ENCODE measurements around the gene GRAMD1B. TPM values are rescaled to one million over a fixed set of nuclear protein-coding genes. Genes with fewer than 3 reads are reported as not detected.
A peak's percentile ranks its signal among the peaks of the same experiment; 100 is the strongest.

The GRAMD1B gene
- total and polyA plus RNA-seq, 2 donors (not counting 1 experiment from before 2014, with no cell fraction given) = 0.83 to 1.5 TPM

GRCh38 chr11:123594188-123594901 is 164.3 kb downstream of the GRAMD1B start:
- no peaks in the 10 kb centered on the region for H3K4me1 ChIP-seq (ENCODE audit: control insufficient read depth, extremely low read depth, insufficient read depth, low read length)
- H3K27me3 ChIP-seq (ENCODE audit: control insufficient read depth, insufficient read depth, low read length) = no peaks in the 10 kb centered on the region
- no peak overlapping the region for H3K9ac ChIP-seq (ENCODE audit: insufficient read depth, low read length)
- H3K79me2 ChIP-seq (ENCODE audit: control insufficient read depth, insufficient read depth, low read length) = no peaks in the 10 kb centered on the region
- no peak overlapping the region for H3K4me3 ChIP-seq (replicated peaks in 1 of 4; ENCODE audit: control extremely low read depth in 1 of 4, insufficient read depth in 1 of 4, low read depth in 3 of 4, low read length in 4 of 4)
- no peak overlapping the region for H2AFZ ChIP-seq (ENCODE audit: low read length)
- no peaks in the 10 kb centered on the region for H4K20me1 ChIP-seq (ENCODE audit: control insufficient read depth, extremely low read depth, insufficient read depth, low read length)
- no peak overlapping the region for H3K27ac ChIP-seq (ENCODE audit: insufficient read depth, low read length)
- peak in 1 of 2 donors; percentile 37 for DNase-seq (ENCODE audit: low read depth in 2 of 2)
- no peaks in the 10 kb centered on the region for H3K9me3 ChIP-seq (ENCODE audit: control insufficient read depth, insufficient read depth, low read depth, low read length)
- H3K36me3 ChIP-seq (ENCODE audit: control insufficient read depth, insufficient read depth, low read length) = no peaks in the 10 kb centered on the region
- TF ChIP-seq, protein P1, sequence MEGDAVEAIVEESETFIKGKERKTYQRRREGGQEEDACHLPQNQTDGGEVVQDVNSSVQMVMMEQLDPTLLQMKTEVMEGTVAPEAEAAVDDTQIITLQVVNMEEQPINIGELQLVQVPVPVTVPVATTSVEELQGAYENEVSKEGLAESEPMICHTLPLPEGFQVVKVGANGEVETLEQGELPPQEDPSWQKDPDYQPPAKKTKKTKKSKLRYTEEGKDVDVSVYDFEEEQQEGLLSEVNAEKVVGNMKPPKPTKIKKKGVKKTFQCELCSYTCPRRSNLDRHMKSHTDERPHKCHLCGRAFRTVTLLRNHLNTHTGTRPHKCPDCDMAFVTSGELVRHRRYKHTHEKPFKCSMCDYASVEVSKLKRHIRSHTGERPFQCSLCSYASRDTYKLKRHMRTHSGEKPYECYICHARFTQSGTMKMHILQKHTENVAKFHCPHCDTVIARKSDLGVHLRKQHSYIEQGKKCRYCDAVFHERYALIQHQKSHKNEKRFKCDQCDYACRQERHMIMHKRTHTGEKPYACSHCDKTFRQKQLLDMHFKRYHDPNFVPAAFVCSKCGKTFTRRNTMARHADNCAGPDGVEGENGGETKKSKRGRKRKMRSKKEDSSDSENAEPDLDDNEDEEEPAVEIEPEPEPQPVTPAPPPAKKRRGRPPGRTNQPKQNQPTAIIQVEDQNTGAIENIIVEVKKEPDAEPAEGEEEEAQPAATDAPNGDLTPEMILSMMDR (conservative IDR thresholded peaks at IDR 0.05 in 1 of 2, IDR thresholded peaks at IDR 0.05 in 1 of 2; ENCODE audit: low read depth in 1 of 2, low read length in 2 of 2) = no peak
- TF ChIP-seq EZH2 (IDR thresholded peaks at IDR 0.05; ENCODE audit: low read length, missing control alignments) = no peak
- H3K4me2 ChIP-seq (ENCODE audit: extremely low read depth, insufficient read depth, low read length) = no peak overlapping the region

DNA sequence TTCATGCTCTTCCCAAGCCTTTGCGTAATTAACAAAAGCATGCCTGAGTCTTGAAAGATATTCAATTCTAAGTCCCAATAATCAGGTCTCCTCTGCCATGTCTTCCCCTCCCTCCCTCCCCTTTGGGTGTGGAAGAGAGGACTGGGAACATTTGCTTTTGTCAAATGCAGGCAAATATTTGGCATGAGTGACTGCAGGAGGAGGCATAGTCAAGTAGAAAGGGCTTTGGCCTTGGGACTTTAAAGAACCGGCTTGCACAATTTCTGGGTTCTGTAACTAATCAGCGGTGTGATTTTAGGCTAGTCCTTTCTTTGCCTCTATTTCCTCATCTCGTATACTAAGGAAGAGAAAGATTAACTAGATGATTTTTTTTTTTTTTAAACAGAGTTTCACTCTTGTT is 164.9 kb downstream of the GRAMD1B start:
- Histone ChIP-seq H3K9ac (ENCODE audit: insufficient read depth, low read length) (no peak overlapping the region), H3K27me3 (ENCODE audit: control insufficient read depth, insufficient read depth, low read length) (no peaks in the 10 kb centered on the region), H4K20me1 (ENCODE audit: control insufficient read depth, extremely low read depth, insufficient read depth, low read length) (no peaks in the 10 kb centered on the region), H3K4me2 (ENCODE audit: extremely low read depth, insufficient read depth, low read length) (no peak overlapping the region), H3K27ac (ENCODE audit: insufficient read depth, low read length) (no peak overlapping the region), H3K9me3 (ENCODE audit: control insufficient read depth, insufficient read depth, low read depth, low read length) (no peaks in the 10 kb centered on the region), H3K36me3 (ENCODE audit: control insufficient read depth, insufficient read depth, low read length) (no peaks in the 10 kb centered on the region), H3K79me2 (ENCODE audit: control insufficient read depth, insufficient read depth, low read length) (no peaks in the 10 kb centered on the region), H3K4me1 (ENCODE audit: control insufficient read depth, extremely low read depth, insufficient read depth, low read length) (no peaks in the 10 kb centered on the region), H3K4me3 (replicated peaks in 1 of 4; ENCODE audit: control extremely low read depth in 1 of 4, insufficient read depth in 1 of 4, low read depth in 3 of 4, low read length in 4 of 4) (no peak overlapping the region), H2AFZ (ENCODE audit: low read length) (no peak overlapping the region)
- TF ChIP-seq, protein P1 (conservative IDR thresholded peaks at IDR 0.05 in 1 of 2, IDR thresholded peaks at IDR 0.05 in 1 of 2; ENCODE audit: low read depth in 1 of 2, low read length in 2 of 2) = no peak
- TF ChIP-seq EZH2 (IDR thresholded peaks at IDR 0.05; ENCODE audit: low read length, missing control alignments) = no peak
- DNase-seq (ENCODE audit: low read depth in 2 of 2) = no peak

DNA sequence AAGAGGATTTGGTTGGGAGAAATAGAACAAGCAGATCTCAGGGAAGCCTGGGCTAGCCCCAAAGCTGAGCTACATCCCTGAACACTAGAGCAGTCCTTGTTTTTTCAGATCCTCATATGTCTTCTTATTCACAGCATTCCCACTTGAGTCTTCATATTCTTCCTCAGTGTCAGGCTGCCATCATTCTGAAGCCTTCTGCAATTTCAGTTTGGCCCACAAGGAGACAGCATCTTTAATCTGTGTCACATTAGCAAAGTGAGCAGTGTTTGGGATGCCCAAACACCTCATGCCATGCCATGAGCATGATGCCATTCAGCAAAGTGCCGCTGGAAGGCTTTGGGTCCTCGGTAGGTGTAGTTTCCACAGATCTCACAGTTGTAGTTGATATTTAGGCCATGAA is 167.8 kb downstream of the GRAMD1B start:
- H3K4me1 ChIP-seq (ENCODE audit: control insufficient read depth, extremely low read depth, insufficient read depth, low read length) = peaks cover 3% of the 10 kb centered on the region
- TF ChIP-seq, protein P1 (conservative IDR thresholded peaks at IDR 0.05 in 1 of 2, IDR thresholded peaks at IDR 0.05 in 1 of 2; ENCODE audit: low read depth in 1 of 2, low read length in 2 of 2) = no peak
- TF ChIP-seq EZH2 (IDR thresholded peaks at IDR 0.05; ENCODE audit: low read length, missing control alignments) = no peak
- no peak for DNase-seq (ENCODE audit: low read depth in 2 of 2)
- H3K27me3 ChIP-seq (ENCODE audit: control insufficient read depth, insufficient read depth, low read length) = no peaks in the 10 kb centered on the region
- no peak overlapping the region for H3K9ac ChIP-seq (ENCODE audit: insufficient read depth, low read length)
- no peaks in the 10 kb centered on the region for H3K36me3 ChIP-seq (ENCODE audit: control insufficient read depth, insufficient read depth, low read length)
- no peak overlapping the region for H3K27ac ChIP-seq (ENCODE audit: insufficient read depth, low read length)
- H3K4me3 ChIP-seq (replicated peaks in 1 of 4; ENCODE audit: control extremely low read depth in 1 of 4, insufficient read depth in 1 of 4, low read depth in 3 of 4, low read length in 4 of 4) = no peak overlapping the region
- no peaks in the 10 kb centered on the region for H3K79me2 ChIP-seq (ENCODE audit: control insufficient read depth, insufficient read depth, low read length)
- H3K9me3 ChIP-seq (ENCODE audit: control insufficient read depth, insufficient read depth, low read depth, low read length) = no peaks in the 10 kb centered on the region
- no peak overlapping the region for H3K4me2 ChIP-seq (ENCODE audit: extremely low read depth, insufficient read depth, low read length)
- H4K20me1 ChIP-seq (ENCODE audit: control insufficient read depth, extremely low read depth, insufficient read depth, low read length) = no peaks in the 10 kb centered on the region
- H2AFZ ChIP-seq (ENCODE audit: low read length) = no peak overlapping the region

All from fibroblast of lung (primary cell).